ENCODE measurements around the gene PRKCB.

Gene PRKCB

GRCh38 chr16:23836404-23837311 is 875 bp downstream of the PRKCB start:
- no peak for DNase-seq (ENCODE audit: low read depth)

GRCh38 chr16:23837553-23838308 is 1.9 kb downstream of the PRKCB start:
- DNase-seq (ENCODE audit: low read depth) = no peak

- DNase-seq (ENCODE audit: low read depth) = no peak
Observed at GRCh38 chr16:23838485-23839142, 2.8 kb downstream of the PRKCB start.

- DNase-seq (ENCODE audit: low read depth) = no peak
Observed at GRCh38 chr16:23840310-23840709, 4.5 kb downstream of the PRKCB start.

- DNase-seq (ENCODE audit: low read depth) = no peak
Observed at GRCh38 chr16:23842137-23842600, 6.4 kb downstream of the PRKCB start.

- no peak for DNase-seq (ENCODE audit: low read depth)
Observed at GRCh38 chr16:23843143-23843542, 7.4 kb downstream of the PRKCB start.

- no peak for DNase-seq (ENCODE audit: low read depth)
Observed at GRCh38 chr16:23847251-23847650, 11.5 kb downstream of the PRKCB start.

- DNase-seq (ENCODE audit: low read depth) = no peak
Observed at GRCh38 chr16:23847948-23848347, 12.2 kb downstream of the PRKCB start.

GRCh38 chr16:23848958-23849357 is 13.2 kb downstream of the PRKCB start:
- no peak for DNase-seq (ENCODE audit: low read depth)

- DNase-seq (ENCODE audit: low read depth) = no peak
Observed at GRCh38 chr16:23852794-23853562, 17.2 kb downstream of the PRKCB start.

- no peak for DNase-seq (ENCODE audit: low read depth)
Observed at GRCh38 chr16:23855010-23855409, 19.2 kb downstream of the PRKCB start.

GRCh38 chr16:23856251-23856709 is 20.5 kb downstream of the PRKCB start:
- DNase-seq (ENCODE audit: low read depth) = no peak

- no peak for DNase-seq (ENCODE audit: low read depth)
Observed at GRCh38 chr16:23857256-23857880, 21.6 kb downstream of the PRKCB start.

GRCh38 chr16:23857881-23858269 is 22.1 kb downstream of the PRKCB start:
- no peak for DNase-seq (ENCODE audit: low read depth)

GRCh38 chr16:23858542-23858941 is 22.8 kb downstream of the PRKCB start:
- DNase-seq (ENCODE audit: low read depth) = no peak

- no peak for DNase-seq (ENCODE audit: low read depth)
Observed at GRCh38 chr16:23859713-23860269, 24.0 kb downstream of the PRKCB start.

- DNase-seq (ENCODE audit: low read depth) = no peak
Observed at GRCh38 chr16:23861874-23862273, 26.1 kb downstream of the PRKCB start.

GRCh38 chr16:23862556-23862955 is 26.8 kb downstream of the PRKCB start:
- DNase-seq (ENCODE audit: low read depth) = no peak

- DNase-seq (ENCODE audit: low read depth) = no peak
Observed at GRCh38 chr16:23863511-23864422, 28.0 kb downstream of the PRKCB start.

GRCh38 chr16:23865853-23866252 is 30.1 kb downstream of the PRKCB start:
- DNase-seq (ENCODE audit: low read depth) = no peak

All from non-pigmented ciliary epithelial cell (primary cell).